ENCODE data around the gene AP3S2. TPM values are rescaled to one million over a fixed set of nuclear protein-coding genes. Genes with fewer than 3 reads are reported as not detected.
A peak's percentile ranks its signal among the peaks of the same experiment; 100 is the strongest.

AP3S2 gene
- polyA plus RNA-seq, 1 experiment = 54.8 TPM

- H3K4me3 ChIP-seq (ENCODE audit: low read depth, low read length) = no peak overlapping the region
- ChIA-PET POLR2A (no interaction called here), CTCF (no interaction called here)
- H3K27me3 ChIP-seq (ENCODE audit: control insufficient read depth, insufficient read depth, low read length) = peaks cover 2% of the 10 kb centered on the region
- H3K9me3 ChIP-seq (ENCODE audit: control insufficient read depth, insufficient read depth, low read length) = no peaks in the 10 kb centered on the region
- no peak overlapping the region for H3K27ac ChIP-seq (ENCODE audit: low read depth, low read length)
- DNase-seq (ENCODE audit: low read depth, low spot score) = no peak
- TF ChIP-seq, protein P1, sequence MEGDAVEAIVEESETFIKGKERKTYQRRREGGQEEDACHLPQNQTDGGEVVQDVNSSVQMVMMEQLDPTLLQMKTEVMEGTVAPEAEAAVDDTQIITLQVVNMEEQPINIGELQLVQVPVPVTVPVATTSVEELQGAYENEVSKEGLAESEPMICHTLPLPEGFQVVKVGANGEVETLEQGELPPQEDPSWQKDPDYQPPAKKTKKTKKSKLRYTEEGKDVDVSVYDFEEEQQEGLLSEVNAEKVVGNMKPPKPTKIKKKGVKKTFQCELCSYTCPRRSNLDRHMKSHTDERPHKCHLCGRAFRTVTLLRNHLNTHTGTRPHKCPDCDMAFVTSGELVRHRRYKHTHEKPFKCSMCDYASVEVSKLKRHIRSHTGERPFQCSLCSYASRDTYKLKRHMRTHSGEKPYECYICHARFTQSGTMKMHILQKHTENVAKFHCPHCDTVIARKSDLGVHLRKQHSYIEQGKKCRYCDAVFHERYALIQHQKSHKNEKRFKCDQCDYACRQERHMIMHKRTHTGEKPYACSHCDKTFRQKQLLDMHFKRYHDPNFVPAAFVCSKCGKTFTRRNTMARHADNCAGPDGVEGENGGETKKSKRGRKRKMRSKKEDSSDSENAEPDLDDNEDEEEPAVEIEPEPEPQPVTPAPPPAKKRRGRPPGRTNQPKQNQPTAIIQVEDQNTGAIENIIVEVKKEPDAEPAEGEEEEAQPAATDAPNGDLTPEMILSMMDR (IDR thresholded peaks at IDR 0.05; ENCODE audit: low read depth, low read length) = no peak
These were observed 22.9 kb upstream of the AP3S2 start for GRCh38 chr15:89916660-89917059.

GRCh38 chr15:89912674-89913396 lies 19.0 kb upstream of the AP3S2 start, which contains the start of gene ARPIN:
Gene ARPIN, minus strand, starts transcription at chr15:89912952. Its CDS starts 117 bp downstream, at chr15:89912835.
- no peak for DNase-seq (ENCODE audit: low read depth, low spot score)
- TF ChIP-seq, protein P1 (IDR thresholded peaks at IDR 0.05; ENCODE audit: low read depth, low read length) = no peak
- H3K9me3 ChIP-seq (ENCODE audit: control insufficient read depth, insufficient read depth, low read length) = no peaks in the 10 kb centered on the region
- no peaks in the 10 kb centered on the region for H3K27me3 ChIP-seq (ENCODE audit: control insufficient read depth, insufficient read depth, low read length)
- H3K4me3 ChIP-seq (ENCODE audit: low read depth, low read length) = peak within 1 kb of the TSS; percentile 71
- H3K27ac ChIP-seq (ENCODE audit: low read depth, low read length) = peak within 1 kb of the TSS; percentile 31
- CTCF ChIA-PET = interaction anchor here (1.4 kb wide), 2 partner anchors 153 to 158 kb away, joined by 4 read pairs; no protein-coding TSS in a partner anchor
- POLR2A ChIA-PET = interaction anchor here (0.7 to 1.7 kb wide), 2 partner anchors 15 to 19 kb away, joined by 3 to 6 read pairs; partner anchors contain the start of gene AP3S2

DNA sequence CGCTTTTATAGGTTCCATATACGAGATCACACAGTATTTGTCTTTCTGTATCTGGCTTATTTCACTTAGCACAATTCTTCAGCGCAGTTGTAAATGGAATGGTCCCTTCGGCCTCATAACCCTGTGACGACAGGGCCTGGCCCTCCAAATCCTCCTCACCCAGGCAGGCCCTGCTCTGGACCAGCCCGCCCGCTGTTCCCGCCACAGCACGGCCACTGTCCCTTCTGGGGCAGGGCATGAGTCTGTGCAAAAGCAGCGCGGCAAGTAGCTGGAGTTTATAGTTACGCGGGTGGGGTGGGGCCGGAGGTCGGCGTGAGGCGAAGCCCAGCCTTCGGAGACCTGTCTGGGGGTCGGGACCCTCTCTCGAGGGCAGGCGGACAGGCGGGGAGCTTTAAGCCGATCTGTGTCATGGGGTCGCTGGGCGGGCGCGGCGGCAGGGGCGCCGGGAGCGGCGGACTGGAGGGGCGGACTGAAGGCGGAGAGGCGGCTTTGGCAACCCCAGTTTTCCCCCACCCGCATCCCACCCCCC lies 18.4 kb upstream of the AP3S2 start:
- no peak for DNase-seq (ENCODE audit: low read depth, low spot score)
- peak overlapping the region; percentile 71 for H3K4me3 ChIP-seq (ENCODE audit: low read depth, low read length)
- TF ChIP-seq, protein P1 (IDR thresholded peaks at IDR 0.05; ENCODE audit: low read depth, low read length) = no peak
- CTCF ChIA-PET = interaction anchor here (1.4 kb wide), 1 partner anchor 158 kb away, joined by 4 read pairs; no protein-coding TSS in a partner anchor
- POLR2A ChIA-PET = interaction anchor here (1.7 kb wide), 1 partner anchor 18 kb away, joined by 6 read pairs; the partner anchor contains the start of gene AP3S2
- no peak overlapping the region for H3K27ac ChIP-seq (ENCODE audit: low read depth, low read length)
- H3K27me3 ChIP-seq (ENCODE audit: control insufficient read depth, insufficient read depth, low read length) = no peaks in the 10 kb centered on the region
- H3K9me3 ChIP-seq (ENCODE audit: control insufficient read depth, insufficient read depth, low read length) = no peaks in the 10 kb centered on the region

- POLR2A ChIA-PET = no interaction called here
These were observed 17.3 kb upstream of the AP3S2 start for GRCh38 chr15:89910891-89911626.

More at GRCh38 chr15:89910891-89911626, 17.3 kb upstream of the AP3S2 start:
- no peaks in the 10 kb centered on the region for H3K27me3 ChIP-seq (ENCODE audit: control insufficient read depth, insufficient read depth, low read length)
- no peak overlapping the region for H3K4me3 ChIP-seq (ENCODE audit: low read depth, low read length)
- H3K27ac ChIP-seq (ENCODE audit: low read depth, low read length) = no peak overlapping the region
- no peaks in the 10 kb centered on the region for H3K9me3 ChIP-seq (ENCODE audit: control insufficient read depth, insufficient read depth, low read length)
- CTCF ChIA-PET = interaction anchor here (1.5 to 2.4 kb wide), 2 partner anchors 36 to 160 kb away, joined by 7 read pairs; no protein-coding TSS in a partner anchor
- TF ChIP-seq, protein P1 (IDR thresholded peaks at IDR 0.05; ENCODE audit: low read depth, low read length) = no peak
- no peak for DNase-seq (ENCODE audit: low read depth, low spot score)
